OCI-LY7 (cell line): Measurements from ENCODE around the gene TXNDC11.

Experiments
- EZH2phosphoT487 ChIP-seq: fragments of 200-600 bp; sonication (generic); IDR thresholded peaks from 2 replicates; pipeline ENCODE4 v1.6.1; 2018; ENCODE audit warnings: low read depth, borderline replicate concordance, mild to moderate bottlenecking, mixed run types, antibody characterized with exemption, low read length, moderate library complexity, mixed read lengths
- TF ChIP-seq, protein P1 (sequence below): fragments of 200-600 bp; sonication (generic); conservative IDR thresholded peaks from 2 replicates; pipeline ENCODE4 v1.5.1; 2014; ENCODE audit warnings: mild to moderate bottlenecking, antibody characterized with exemption, low read length, moderate library complexity, mixed read lengths

DNA sequence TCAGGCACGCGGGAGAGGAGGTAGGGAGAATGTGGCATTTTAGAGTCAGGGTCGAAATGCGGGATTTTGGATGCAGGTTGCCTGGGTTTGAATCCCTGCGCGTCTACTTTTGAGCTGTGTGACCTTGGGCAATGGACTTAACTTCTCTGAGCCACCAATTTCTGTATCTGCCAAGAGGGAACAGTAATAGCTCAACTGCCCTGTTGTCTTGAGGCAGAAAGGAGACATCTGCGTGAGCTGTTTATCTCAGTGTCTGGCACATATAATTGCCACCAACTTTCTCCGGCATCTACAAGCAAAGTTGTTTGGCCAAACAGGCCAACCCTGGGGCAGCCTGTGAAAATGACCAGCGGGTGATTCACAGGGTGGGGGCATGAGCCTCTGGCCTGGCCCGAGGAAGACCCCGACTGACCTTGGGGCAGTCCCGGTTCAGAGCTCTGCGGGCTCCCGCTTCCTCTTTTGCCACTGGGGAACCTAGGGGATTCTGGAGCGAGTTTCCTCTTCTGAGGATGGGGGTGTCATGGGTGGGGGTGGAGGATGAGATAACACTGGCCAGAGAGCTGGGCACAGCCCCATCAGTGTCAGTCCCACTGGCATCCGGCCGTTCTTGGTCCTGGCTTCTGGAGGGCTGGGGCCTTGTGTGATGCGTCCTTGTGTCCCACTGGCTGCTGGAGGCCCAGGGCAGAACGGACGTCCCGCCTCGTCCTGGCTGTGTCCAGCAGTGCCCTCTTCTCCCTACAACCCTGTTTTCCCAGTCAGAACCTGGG is 73.1 kb downstream of the TXNDC11 start:
- TF ChIP-seq, protein P1, sequence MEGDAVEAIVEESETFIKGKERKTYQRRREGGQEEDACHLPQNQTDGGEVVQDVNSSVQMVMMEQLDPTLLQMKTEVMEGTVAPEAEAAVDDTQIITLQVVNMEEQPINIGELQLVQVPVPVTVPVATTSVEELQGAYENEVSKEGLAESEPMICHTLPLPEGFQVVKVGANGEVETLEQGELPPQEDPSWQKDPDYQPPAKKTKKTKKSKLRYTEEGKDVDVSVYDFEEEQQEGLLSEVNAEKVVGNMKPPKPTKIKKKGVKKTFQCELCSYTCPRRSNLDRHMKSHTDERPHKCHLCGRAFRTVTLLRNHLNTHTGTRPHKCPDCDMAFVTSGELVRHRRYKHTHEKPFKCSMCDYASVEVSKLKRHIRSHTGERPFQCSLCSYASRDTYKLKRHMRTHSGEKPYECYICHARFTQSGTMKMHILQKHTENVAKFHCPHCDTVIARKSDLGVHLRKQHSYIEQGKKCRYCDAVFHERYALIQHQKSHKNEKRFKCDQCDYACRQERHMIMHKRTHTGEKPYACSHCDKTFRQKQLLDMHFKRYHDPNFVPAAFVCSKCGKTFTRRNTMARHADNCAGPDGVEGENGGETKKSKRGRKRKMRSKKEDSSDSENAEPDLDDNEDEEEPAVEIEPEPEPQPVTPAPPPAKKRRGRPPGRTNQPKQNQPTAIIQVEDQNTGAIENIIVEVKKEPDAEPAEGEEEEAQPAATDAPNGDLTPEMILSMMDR, result no peak
- TF ChIP-seq EZH2phosphoT487, result no peak
